Measurements from ENCODE around the gene KIAA0319L.
A peak's percentile ranks its signal among the peaks of the same experiment; 100 is the strongest.
"Not testable (repeated sequence)": the region's sequence is repeated elsewhere in the genome, so short reads cannot be mapped to it uniquely, and the experiment has no call there.

KIAA0319L gene

GRCh38 chr1:35557118-35557610 is at the start of gene KIAA0319L:
Gene KIAA0319L (minus strand): TSS chr1:35557403. CDS start chr1:35554491, 2,912 bp downstream.
- peak; percentile 41 for DNase-seq

- peak; percentile 73 for DNase-seq
Measured at GRCh38 chr1:35605867-35606182, 48.6 kb upstream of the KIAA0319L start.

GRCh38 chr1:35605071-35605866 is 48.1 kb upstream of the KIAA0319L start:
- peak; percentile 34 for DNase-seq

- DNase-seq = no peak
Measured at GRCh38 chr1:35603941-35604340, 46.7 kb upstream of the KIAA0319L start.

- DNase-seq = no peak
Measured at GRCh38 chr1:35603468-35603867, 46.3 kb upstream of the KIAA0319L start.

- no peak for DNase-seq
Measured at GRCh38 chr1:35600593-35600992, 43.4 kb upstream of the KIAA0319L start.

GRCh38 chr1:35599411-35599810 is 42.2 kb upstream of the KIAA0319L start:
- no peak for DNase-seq

- no peak for DNase-seq
Measured at GRCh38 chr1:35598895-35599294, 41.7 kb upstream of the KIAA0319L start.

- DNase-seq = no peak
Measured at GRCh38 chr1:35597870-35598269, 40.7 kb upstream of the KIAA0319L start.

GRCh38 chr1:35595684-35596083 is 38.5 kb upstream of the KIAA0319L start:
- DNase-seq = no peak

GRCh38 chr1:35594005-35594760 is 37.0 kb upstream of the KIAA0319L start:
- DNase-seq = no peak

- no peak for DNase-seq
Measured at GRCh38 chr1:35592991-35593769, 36.0 kb upstream of the KIAA0319L start.

- DNase-seq = no peak
Measured at GRCh38 chr1:35591211-35591610, 34.0 kb upstream of the KIAA0319L start.

GRCh38 chr1:35590476-35591040 is 33.4 kb upstream of the KIAA0319L start:
- no peak for DNase-seq

GRCh38 chr1:35589516-35590427 is 32.6 kb upstream of the KIAA0319L start:
- DNase-seq = no peak

- DNase-seq = no peak
Measured at GRCh38 chr1:35588197-35588910, 31.2 kb upstream of the KIAA0319L start.

- no peak for DNase-seq
Measured at GRCh38 chr1:35587736-35588135, 30.5 kb upstream of the KIAA0319L start.

GRCh38 chr1:35586808-35587207 is 29.6 kb upstream of the KIAA0319L start:
- no peak for DNase-seq

GRCh38 chr1:35585805-35586204 is 28.6 kb upstream of the KIAA0319L start:
- DNase-seq = not testable (repeated sequence)

GRCh38 chr1:35585281-35585680 is 28.1 kb upstream of the KIAA0319L start:
- no peak for DNase-seq

GRCh38 chr1:35581621-35582020 is 24.4 kb upstream of the KIAA0319L start:
- DNase-seq = not testable (repeated sequence)

All from NCI-H226 (cell line).